Mesenteric fat pad (tissue), 1 donor: ENCODE data around the gene KIF13A. TPM values are rescaled to one million over a fixed set of nuclear protein-coding genes. Genes with fewer than 3 reads are reported as not detected.
"Not testable (repeated sequence)": the region's sequence is repeated elsewhere in the genome, so short reads cannot be mapped to it uniquely, and the experiment has no call there.

Experiments
- DNase-seq: peaks from one replicate; pipeline ENCODE4 v3.0.0-alpha.2; 2020; ENCODE audit warnings: low spot score
- total RNA-seq: library from RNA; stranded (reverse); fragmentation: NEBNext Ultra II Directional; extraction: Animal tissue kit (Norgen Biotek cat#: 25700); gene quantifications from one replicate; pipeline ENCODE4 v1.2.1, GENCODE V29; 2021
- donor health status: DM: yes; HTN: yes; CAD: no.

KIF13A gene
- total RNA-seq, 1 donor from 2014 or later: 48.5 TPM

GRCh38 chr6:17877196-17877894 lies 110.1 kb downstream of the KIF13A start:
- DNase-seq: no peak

DNA sequence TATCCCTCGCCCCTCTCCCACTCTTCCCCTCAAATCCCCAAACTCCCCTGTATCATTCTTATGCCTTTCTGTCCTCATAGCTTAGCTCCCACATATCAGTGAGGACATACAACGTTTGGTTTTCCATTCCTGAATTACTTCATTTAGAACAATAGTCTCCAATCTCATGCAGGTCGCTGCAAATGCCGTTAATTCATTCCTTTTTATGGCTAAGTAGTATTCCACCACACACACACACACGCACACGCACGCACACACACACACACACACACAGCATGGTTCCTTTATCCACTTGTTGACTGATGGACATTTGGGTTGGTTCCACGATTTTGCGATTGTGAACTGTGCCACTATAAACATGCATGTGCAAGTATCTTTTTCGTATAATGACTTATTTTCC lies 112.7 kb downstream of the KIF13A start:
- no peak for DNase-seq

DNA sequence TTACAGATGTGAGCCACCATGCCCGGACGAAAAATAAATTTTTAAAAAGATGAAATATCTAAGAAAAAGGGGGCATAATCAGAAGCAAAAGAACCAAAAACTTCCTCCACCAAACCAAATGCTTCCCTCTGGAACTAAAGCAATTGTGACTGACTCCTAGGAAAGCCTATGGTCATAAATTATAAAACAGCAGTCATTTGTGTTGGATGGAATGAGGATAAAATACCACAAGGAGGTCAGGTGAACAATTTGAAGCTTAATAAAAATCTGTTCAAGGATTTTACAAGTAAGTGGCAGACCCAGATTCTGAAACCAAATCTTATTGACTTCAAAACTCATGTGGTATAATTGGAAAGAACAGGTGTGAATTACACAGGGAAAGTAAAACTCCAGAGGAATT lies 114.5 kb downstream of the KIF13A start:
- DNase-seq: no peak

DNA sequence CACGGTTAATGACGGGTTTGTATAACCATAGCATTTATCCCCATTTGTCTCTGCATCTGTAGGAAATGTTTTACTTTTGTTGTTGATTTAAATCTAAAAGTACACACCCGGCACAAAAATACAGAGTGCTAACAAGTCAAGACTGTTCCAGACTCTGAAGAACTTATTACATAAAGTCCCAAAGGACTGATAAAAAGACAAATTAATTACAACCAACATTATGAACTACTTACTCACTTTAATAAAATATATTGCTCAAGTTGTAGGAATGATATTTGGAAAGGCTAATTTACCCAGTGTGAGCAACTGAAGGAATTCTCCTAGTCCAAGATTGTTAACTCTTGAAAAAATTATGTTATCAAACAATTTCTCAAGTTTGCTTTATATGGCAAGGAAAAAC lies 115.6 kb downstream of the KIF13A start:
- DNase-seq: no peak

DNA sequence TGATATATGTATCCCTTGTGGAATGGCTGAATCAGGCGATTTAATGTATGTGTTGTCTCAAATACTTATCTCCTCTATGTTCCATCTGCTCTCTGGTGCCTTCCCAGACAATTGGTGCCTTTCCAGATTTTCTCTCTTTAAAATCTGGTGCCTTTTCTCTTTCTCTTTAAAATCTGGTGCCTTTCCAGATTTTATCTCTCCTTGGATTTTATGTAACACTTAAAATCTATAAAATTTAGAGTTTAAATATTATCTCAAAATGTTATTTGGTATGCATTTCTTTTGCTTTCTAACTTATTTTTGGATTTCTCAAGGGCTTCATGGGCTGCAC lies 116.3 kb downstream of the KIF13A start:
- DNase-seq: no peak

GRCh38 chr6:17870300-17871188 lies 116.9 kb downstream of the KIF13A start:
- DNase-seq: no peak

DNA sequence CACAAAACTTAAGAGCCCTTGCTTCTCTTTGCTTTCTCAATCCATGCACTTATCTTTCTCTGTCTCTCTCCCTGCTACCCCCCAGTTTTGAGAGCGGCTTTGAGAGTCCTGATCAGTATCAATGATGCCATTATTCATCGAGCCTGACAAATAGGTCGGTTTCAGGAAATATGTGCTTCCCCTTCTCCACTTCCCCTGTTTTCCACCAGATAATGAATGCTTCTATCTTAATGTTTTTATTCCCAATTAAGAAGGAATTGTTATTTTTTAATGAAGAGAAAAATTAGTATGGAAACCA lies 117.7 kb downstream of the KIF13A start:
- no peak for DNase-seq

- DNase-seq: no peak
Measured at GRCh38 chr6:17869010-17869752, 118.3 kb downstream of the KIF13A start.

DNA sequence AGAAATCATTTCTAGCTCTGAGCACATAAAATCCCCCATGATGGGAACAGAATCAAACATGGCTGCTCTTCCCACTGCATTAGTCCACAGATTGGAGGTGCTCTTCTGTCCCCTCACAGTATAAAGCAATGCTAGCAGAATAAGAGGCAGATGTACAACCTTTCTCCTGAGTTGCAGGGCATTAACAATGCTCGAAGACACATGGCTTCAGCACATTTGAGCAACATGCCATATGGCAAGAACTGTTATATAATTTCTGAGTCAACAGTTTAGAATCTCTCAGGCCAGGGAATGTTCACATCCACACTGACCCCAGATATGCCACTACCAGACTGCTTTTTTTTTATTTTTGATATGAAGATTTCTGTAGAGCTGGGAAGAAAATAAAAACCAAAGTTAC lies 119.6 kb downstream of the KIF13A start:
- DNase-seq: no peak

GRCh38 chr6:17866876-17867444 lies 120.5 kb downstream of the KIF13A start:
- DNase-seq: no peak

GRCh38 chr6:17865798-17866725 lies 121.4 kb downstream of the KIF13A start:
- no peak for DNase-seq

DNA sequence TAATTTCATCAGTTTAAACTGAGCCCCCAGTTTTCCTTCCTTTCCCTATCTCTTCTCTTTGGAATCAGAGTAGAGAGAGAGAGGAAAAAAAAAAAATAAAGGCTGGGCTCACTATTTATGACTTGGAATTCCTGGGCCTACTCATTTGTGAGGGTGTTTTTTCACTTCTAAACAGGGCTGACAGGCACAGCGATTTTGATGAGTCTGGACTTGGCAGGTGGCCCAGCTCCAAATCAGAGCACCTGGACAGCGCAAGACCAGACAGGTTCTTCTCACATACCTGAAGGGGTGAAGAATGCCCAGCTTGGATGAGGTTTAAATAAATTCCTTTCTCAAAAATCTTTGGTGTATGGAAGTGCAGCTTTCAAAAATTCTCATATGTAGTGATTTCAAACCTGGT lies 122.2 kb downstream of the KIF13A start:
- no peak for DNase-seq

DNA sequence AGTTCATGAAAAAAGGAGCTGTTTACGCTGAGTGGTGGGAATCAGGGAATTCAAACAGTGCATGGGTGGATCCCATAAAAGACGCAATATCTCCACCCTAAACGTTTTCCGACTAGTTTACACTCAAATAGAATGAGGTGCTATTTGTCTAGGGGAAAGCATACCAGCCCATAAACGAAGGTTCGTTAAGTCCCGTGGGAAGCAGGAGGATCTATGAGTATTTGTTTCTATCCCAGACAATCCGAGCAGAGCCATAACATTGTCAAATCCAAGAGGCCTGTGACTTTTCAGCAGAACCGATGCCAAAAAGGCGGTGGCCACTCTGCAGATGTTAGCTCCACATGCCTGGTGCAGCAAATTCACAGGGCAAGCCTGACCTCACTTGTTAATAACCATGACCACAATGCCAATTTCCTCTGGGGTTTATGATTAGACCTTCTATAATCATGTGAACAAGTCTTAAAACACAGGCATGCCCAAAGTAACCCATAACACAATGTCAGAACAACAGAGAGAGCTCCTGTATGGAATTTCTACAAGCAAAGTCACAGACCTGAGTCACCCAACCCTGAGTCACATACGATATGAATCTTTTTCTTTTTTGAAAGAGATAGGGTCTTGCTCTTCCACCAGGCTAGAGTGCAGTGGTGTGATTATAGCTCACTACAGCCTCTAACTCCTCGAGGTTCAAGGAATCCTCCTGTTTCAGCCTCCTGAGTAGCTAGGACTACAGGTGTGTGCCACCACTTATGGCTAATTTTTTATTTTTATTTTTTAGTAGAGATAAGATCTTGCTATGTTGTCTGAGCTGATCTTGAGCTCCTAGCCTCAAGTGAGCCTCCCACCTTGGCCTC lies 123.3 kb downstream of the KIF13A start:
- no peak for DNase-seq

DNA sequence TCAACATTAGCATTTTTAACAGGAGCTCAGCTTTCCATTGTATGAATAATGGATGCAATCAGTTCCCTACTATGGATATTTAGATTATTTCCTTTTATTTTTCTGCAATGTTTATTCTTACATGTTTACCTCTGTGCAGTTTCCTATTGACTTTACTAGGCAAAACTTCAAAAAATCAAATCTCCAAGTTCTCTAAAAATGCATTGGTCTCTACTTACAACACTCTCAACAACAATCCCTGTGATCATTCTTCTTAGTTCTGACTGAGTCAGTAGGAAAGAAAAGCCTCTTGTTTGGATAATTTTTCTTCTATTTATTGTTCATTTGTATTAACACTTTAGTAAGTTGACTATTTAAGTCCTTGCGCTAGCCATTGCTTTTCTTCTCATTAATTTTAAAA lies 126.1 kb downstream of the KIF13A start:
- no peak for DNase-seq

- no peak for DNase-seq
Measured at GRCh38 chr6:17859846-17860245, 127.6 kb downstream of the KIF13A start.

DNA sequence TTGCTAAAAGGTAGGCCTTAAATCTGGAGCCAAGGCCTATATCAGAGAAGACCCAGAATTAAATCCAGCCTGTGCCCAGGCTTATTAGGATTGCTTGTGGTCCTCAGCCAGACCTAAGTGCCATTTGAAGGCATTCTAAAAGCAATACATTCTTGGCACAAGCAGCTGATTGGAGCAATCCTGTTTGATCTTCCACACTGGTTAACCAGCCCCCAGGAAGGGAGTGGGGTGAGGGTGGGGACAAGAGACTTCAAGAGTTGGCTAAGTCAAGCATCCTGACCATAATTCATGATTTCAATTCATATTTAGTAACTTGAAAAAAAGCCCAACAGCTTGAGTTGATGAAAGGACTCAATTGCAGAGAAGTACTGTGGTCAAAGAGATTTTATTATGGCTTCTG lies 128.9 kb downstream of the KIF13A start:
- no peak for DNase-seq

- not testable (repeated sequence) for DNase-seq
Measured at GRCh38 chr6:17857188-17857587, 130.2 kb downstream of the KIF13A start.

DNA sequence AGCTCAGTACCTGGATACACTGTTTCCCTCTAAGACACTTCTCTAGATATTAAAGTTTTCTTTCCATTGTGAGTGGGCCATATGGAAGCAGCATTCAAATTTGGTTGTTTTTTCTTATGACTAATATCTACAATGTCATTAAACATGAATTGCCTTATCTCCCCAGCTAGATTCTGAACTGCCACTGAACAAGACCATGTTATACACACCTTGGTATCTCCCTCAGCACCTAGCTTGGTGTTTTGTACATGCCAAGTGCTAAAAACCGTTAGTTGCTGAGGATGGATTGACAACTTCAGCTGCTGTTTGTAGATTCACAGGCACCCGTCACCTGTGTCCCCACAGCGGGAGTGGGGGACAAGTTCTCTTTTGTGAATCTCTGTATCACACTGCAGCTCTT lies 131.1 kb downstream of the KIF13A start:
- DNase-seq: no peak

DNA sequence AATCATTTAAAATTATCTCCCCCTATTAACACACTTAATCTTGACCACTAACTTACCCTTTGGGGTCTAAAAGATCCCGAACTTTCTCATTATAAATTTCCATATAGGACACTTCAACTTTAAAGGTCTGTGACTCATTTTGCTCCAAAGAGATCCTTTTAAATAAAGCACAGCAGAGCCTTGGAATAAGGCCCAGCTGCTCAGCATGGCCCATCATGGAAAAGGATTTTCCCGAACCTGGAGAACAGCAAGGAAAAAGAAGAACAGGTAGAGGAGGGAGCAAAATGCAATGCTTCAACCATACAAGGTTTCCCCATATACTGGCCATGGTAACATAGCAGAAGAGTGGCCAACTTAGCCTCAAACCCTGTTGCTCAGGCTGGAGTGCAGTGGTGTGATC lies 132.1 kb downstream of the KIF13A start:
- no peak for DNase-seq

DNA sequence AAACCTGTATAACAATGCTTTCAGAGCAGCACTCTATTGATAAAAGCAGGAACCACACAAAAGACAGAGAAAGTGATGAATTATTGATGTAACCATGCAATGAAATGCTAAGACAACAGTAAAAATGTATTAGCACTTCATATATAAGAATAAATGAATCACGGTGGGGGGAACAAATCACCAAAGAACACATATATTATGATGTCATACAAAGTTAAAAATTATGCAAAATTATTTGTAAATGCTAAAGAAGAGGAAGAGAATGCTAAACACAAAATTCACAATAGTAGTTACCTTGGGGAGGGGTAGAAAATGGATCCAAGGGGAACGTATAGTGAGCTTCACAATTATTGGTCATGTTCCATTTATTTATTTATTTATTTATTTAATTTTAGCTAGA lies 133.9 kb downstream of the KIF13A start:
- DNase-seq: no peak
